Diencephalon (tissue), 1 donor: Measurements from ENCODE around the gene CACTIN. TPM values are rescaled to one million over a fixed set of nuclear protein-coding genes. Genes with fewer than 3 reads are reported as not detected.

Source experiments
- small RNA-seq: library from RNA; depleted of rRNA; stranded (forward); fragments of <200 nt; gene quantifications from one replicate; pipeline ENCODE3, GENCODE V24; 2014
- total RNA-seq: library from RNA; depleted of rRNA; stranded (reverse); fragments of >200 nt; gene quantifications from one replicate; pipeline ENCODE4 v1.2.3, GENCODE V29; 2014

The CACTIN gene
- 16.6 TPM for total RNA-seq

DNA sequence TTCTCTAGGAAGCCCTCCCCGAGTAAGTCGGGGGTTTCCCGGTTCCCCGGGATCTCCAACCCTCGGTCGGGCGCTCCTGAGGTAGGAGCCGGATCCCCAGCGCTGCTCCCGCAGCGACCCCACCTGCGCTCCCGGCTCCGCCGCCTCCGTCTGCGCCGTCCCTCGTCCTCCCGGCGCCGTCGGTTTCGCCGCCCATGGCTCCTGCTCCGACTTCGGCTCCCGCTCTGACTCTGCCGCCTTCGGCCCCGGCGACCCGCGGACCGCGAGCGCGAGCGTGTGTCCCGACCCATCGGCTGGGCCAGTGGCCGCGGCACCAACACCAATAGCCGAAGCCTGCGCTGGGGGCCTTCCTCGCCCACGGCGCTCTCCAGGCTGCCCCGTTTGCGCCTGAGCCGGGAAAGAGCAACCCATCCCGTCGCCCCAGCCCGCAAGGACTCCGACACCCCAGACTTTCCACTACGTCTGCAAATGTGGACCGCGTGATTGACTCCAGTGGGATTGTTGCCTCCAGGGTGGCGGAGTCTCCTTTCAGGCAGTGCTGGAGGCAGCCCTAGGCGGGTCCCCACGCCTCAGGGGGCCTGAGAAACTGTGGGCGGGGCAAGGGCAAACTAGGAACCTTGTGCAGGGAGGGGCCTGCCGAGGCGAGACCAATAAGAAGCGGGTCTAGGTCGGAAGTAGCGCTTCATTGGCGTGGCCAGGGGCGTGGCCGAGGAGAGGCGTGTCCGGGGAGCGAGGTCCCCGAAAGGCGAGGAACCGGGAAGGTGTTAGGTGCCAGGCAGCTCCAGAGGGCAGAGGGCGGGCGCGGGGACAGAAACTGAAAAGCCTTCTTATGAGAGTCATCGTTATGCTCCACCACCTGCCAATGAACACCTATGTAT, at the start of gene CACTIN:
TSS of gene CACTIN (minus strand) at position 318 of the 878 bp plus-strand sequence. CDS start at position 290, 28 bp downstream.

DNA sequence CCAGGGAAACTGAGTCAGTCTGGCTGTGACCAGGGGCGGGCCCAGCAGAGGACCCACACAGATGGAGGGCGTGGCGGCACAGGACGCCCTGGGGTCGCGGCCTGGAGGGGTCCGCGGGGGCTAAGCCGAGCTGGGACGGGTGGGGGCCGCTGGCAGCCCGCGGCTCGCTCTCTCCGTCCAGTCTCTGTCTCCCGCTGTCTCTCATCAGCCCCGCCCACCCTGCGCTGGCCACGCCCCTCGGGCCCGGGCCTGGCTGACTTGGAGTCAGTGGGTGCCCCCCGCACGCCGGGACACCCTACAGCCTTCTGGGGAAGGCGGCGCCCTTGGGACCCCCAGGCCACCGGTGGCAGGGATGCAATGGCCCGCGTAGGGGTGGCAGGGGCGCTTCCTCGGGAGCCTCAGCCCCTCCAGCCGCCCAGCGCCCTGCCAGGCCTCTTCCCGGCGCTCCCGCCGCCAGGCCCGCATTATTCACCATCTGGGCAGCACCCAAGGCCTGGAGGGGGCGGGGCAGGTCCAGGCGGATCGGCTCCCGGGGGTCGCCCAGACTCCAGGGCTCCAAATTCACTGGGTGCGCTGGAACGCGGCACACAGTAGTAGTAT, 19.8 kb downstream of the CACTIN start, which contains the start of gene TBXA2R:
TSS of gene TBXA2R (minus strand) at position 186 of the 600 bp plus-strand sequence. CDS start 6,241 bp downstream, outside the sequence.

DNA sequence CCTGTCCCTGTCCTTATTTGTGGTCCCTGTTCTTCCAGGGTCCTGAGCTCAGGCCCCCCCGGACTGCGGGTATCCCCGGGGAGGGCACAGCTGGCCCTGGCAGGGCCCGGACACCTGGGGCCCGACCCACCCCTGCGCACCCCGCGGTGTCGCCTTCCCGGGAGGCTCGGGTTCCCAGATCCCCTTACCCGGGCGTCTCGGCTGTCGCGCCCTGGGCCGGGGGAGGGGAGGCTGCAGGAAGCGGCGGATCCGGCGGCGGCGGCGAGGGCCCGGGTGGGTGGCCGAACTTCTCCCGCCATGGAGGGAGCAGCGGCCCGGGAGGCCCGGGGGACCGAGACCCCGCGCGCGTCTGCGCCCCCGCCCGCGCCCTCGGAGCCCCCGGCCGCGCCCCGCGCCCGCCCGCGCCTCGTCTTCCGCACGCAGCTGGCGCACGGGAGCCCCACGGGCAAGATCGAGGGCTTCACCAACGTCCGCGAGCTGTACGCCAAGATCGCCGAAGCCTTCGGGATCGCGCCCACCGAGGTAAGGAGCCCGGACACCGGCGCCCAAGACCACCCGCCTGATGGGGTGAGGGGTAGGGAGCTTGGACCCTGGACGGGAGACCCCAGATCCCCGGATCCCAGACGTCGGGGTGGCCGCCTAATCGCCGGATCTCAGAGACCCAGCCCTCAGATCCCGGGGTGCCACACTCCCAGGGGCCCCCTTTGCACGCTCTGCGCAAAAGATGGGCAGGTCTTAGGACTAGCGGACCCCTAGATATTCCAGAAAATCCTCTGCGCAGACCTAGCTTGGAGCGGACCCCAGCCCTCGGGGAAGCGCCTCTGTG, 41.1 kb downstream of the CACTIN start, which contains the start of gene GIPC3:
TSS of gene GIPC3 (plus strand) at position 178 of the 826 bp plus-strand sequence. CDS start at position 298, 120 bp downstream.

DNA sequence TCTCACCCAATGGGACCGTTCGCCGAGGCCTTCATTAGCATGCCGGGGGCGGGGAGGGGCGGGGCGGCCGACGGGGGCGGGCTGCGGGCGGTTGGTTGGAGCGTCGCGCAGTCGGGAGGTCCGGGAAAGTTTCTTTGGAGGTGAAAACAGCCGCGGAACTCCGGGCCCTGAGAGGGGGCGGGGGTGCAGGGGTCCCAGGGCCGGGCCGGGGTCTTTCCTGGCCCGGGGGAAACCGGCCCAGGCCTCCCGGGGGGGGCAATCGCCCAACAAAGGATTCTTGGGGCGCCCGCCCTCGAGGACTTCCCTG, 53.8 kb downstream of the CACTIN start, which contains the start of gene HMG20B:
TSS of gene HMG20B (plus strand) at position 90 of the 307 bp plus-strand sequence. CDS start 366 bp downstream, outside the sequence.

Small RNAs within 50 kb of the gene (small RNA-seq; reads per million reads assigned to genes)
- gene AC005786.1, result not detected

Other genes starting within 250 kb of the CACTIN start
- 0.46 TPM for gene SMIM24, start 146.3 kb downstream of the CACTIN start, total RNA-seq
- gene SMIM44, start 143.3 kb downstream of the CACTIN start, total RNA-seq, result not detected
- 9.5 TPM for gene DOHH, start 126.1 kb downstream of the CACTIN start, total RNA-seq
- gene FZR1, start 120.5 kb downstream of the CACTIN start, total RNA-seq, result 46.4 TPM
- not detected for gene TEKTIP1, start 87.6 kb downstream of the CACTIN start, total RNA-seq
- gene MFSD12, start 69.2 kb downstream of the CACTIN start, total RNA-seq, result 38.5 TPM
- 20.8 TPM for gene HMG20B, start 53.8 kb downstream of the CACTIN start, total RNA-seq
- 0.23 TPM for gene GIPC3, start 41.3 kb downstream of the CACTIN start, total RNA-seq
- gene TBXA2R, start 19.9 kb downstream of the CACTIN start, total RNA-seq, result 1.4 TPM
- 27.9 TPM for gene PIP5K1C, start 73.7 kb upstream of the CACTIN start, total RNA-seq
- gene TJP3, start 81.6 kb upstream of the CACTIN start, total RNA-seq, result 1.2 TPM
- gene APBA3, start 134.9 kb upstream of the CACTIN start, total RNA-seq, result 11.3 TPM
- 34.4 TPM for gene MRPL54, start 135.9 kb upstream of the CACTIN start, total RNA-seq
- gene RAX2, start 145.4 kb upstream of the CACTIN start, total RNA-seq, result not detected
- gene MATK, start 159.6 kb upstream of the CACTIN start, total RNA-seq, result 25.1 TPM
- 12.0 TPM for gene ZFR2, start 242.2 kb upstream of the CACTIN start, total RNA-seq